Thyroid gland (tissue), 4 donors: Measurements from ENCODE around the gene EP400. TPM values are rescaled to one million over a fixed set of nuclear protein-coding genes. Genes with fewer than 3 reads are reported as not detected.

Experiments
- DNase-seq, 2 donors: peaks; one replicate each; pipeline ENCODE4 v3.0.0-alpha.2; 2019
- H3K27ac ChIP-seq, 3 donors: fragments of 200-600 bp; sonication (generic); 1 replicate in 2 of 3; 2 replicates in 1 of 3; pipeline ENCODE4 v1.5.1; 2016 to 2019; ENCODE audit warnings: mild to moderate bottlenecking in 1 of 3, moderate library complexity in 1 of 3
- H3K27me3 ChIP-seq: fragments of 200-600 bp; sonication (generic); one replicate; pipeline ENCODE4 v1.5.1; 2019
- H3K36me3 ChIP-seq, 2 donors: fragments of 200-600 bp; sonication (generic); one replicate each; pipeline ENCODE4 v1.5.1; 2016 to 2019
- H3K4me1 ChIP-seq, 2 donors: fragments of 200-600 bp; sonication (generic); one replicate each; pipeline ENCODE4 v1.5.1; 2017 to 2019
- H3K4me3 ChIP-seq, 3 donors: fragments of 200-600 bp; sonication (generic); replicated peaks in 1 of 3; 1 replicate in 2 of 3; 2 replicates in 1 of 3; pipeline ENCODE4 v1.5.1; 2016; ENCODE audit warnings: mild to moderate bottlenecking in 1 of 3
- H3K9me3 ChIP-seq: fragments of 200-600 bp; sonication (generic); one replicate; pipeline ENCODE4 v1.5.1; 2017
- POLR2A ChIP-seq, 2 donors: fragments of 450-650 bp; IDR thresholded peaks; one replicate each; pipeline ENCODE4 v1.6.1; 2017; ENCODE audit warnings: antibody characterized with exemption in 2 of 2, mild to moderate bottlenecking in 2 of 2, moderate library complexity in 1 of 2
- WGBS, 2 donors: methylation state at CpG; one replicate each; pipeline ENCODE4 v1.1.5; 2017; 5-methylcytosine and 5-hydroxymethylcytosine counted together
- intact Hi-C: fragments of 100-400 bp; cut with DNase I; formaldehyde crosslinking; loops from one replicate; pipeline ENCODE4 v1.15.1; 2023
- total RNA-seq, 4 donors: library from RNA; depleted of rRNA; stranded (reverse); fragments of >200 nt; gene quantifications; one replicate each; pipeline ENCODE4 v1.2.3, GENCODE V29; 2016
- TF ChIP-seq, protein P1 (sequence below), 6 experiments: fragments of 200-600 bp in 3 of 6; fragments of 450-650 bp in 3 of 6; sonication (generic) in 3 of 6; IDR thresholded peaks; one replicate each; pipeline ENCODE4 v1.5.1; 2016 to 2019; ENCODE audit warnings: antibody characterized with exemption in 6 of 6, mild to moderate bottlenecking in 2 of 6, inconsistent platforms in 1 of 6, moderate library complexity in 1 of 6

EP400 gene
- total RNA-seq, 4 donors from 2014 or later: 22.1 to 51.8 (median 25.4) TPM

DNA sequence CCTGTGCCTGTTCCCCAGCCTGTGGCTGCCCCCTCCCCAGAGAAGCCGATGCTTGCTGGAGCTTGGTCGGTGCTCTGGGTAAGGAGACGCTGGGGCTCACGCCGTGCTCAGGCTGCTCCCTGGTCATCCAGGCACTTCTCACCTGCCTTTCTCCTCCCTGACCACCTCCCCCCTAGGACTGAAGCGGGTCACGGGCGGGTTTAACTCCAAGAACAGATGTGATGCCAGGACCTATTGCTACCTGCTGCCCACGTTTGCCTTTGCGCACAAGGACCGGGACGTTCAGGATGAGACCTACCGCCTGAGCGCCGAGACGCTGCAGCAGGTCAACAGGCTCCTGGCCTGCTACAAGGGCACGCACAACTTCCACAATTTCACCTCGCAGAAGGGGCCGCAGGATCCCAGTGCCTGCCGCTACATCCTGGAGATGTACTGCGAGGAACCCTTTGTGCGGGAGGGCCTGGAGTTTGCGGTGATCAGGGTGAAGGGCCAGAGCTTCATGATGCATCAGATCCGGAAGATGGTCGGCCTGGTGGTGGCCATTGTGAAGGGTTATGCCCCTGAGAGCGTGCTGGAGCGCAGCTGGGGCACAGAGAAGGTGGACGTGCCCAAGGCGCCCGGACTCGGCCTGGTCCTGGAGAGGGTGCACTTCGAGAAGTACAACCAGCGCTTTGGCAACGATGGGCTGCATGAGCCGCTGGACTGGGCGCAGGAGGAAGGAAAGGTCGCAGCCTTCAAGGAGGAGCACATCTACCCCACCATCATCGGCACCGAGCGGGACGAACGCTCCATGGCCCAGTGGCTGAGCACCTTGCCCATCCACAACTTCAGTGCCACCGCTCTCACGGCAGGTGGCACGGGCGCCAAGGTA is 8.4 kb upstream of the EP400 start:
- intact Hi-C loops: no loop called here
- Histone ChIP-seq H3K9me3 (no peaks in the 10 kb centered on the region), H3K4me3 (no peak overlapping the region), H3K27ac (no peak overlapping the region), H3K36me3 (peaks cover 0 to 9% of the 10 kb centered on the region in 2 donors), H3K27me3 (no peaks in the 10 kb centered on the region), H3K4me1 (peaks cover 0 to 5% of the 10 kb centered on the region in 2 donors)
- no peak for DNase-seq
- WGBS, 2 donors: 96 to 97% methylated on average over 44 to 46 of the region's 46 CpGs
- TF ChIP-seq, protein P1, sequence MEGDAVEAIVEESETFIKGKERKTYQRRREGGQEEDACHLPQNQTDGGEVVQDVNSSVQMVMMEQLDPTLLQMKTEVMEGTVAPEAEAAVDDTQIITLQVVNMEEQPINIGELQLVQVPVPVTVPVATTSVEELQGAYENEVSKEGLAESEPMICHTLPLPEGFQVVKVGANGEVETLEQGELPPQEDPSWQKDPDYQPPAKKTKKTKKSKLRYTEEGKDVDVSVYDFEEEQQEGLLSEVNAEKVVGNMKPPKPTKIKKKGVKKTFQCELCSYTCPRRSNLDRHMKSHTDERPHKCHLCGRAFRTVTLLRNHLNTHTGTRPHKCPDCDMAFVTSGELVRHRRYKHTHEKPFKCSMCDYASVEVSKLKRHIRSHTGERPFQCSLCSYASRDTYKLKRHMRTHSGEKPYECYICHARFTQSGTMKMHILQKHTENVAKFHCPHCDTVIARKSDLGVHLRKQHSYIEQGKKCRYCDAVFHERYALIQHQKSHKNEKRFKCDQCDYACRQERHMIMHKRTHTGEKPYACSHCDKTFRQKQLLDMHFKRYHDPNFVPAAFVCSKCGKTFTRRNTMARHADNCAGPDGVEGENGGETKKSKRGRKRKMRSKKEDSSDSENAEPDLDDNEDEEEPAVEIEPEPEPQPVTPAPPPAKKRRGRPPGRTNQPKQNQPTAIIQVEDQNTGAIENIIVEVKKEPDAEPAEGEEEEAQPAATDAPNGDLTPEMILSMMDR (IDR thresholded peaks at IDR 0.05): no peak

GRCh38 chr12:131941987-131942341 is 7.8 kb upstream of the EP400 start:
- intact Hi-C loops: no loop called here
- peaks cover 0 to 9% of the 10 kb centered on the region in 2 donors for H3K36me3 ChIP-seq
- H3K4me3 ChIP-seq: no peak overlapping the region
- H3K27me3 ChIP-seq: no peaks in the 10 kb centered on the region
- peaks cover 0 to 5% of the 10 kb centered on the region in 2 donors for H3K4me1 ChIP-seq
- TF ChIP-seq, protein P1 (IDR thresholded peaks at IDR 0.05): no peak
- no peak for TF ChIP-seq POLR2A (IDR thresholded peaks at IDR 0.05)
- H3K27ac ChIP-seq: no peak overlapping the region
- H3K9me3 ChIP-seq: no peaks in the 10 kb centered on the region
- no peak for DNase-seq
- WGBS, 2 donors: 96 to 100% methylated on average over 4 to 7 of the region's 7 CpGs

DNA sequence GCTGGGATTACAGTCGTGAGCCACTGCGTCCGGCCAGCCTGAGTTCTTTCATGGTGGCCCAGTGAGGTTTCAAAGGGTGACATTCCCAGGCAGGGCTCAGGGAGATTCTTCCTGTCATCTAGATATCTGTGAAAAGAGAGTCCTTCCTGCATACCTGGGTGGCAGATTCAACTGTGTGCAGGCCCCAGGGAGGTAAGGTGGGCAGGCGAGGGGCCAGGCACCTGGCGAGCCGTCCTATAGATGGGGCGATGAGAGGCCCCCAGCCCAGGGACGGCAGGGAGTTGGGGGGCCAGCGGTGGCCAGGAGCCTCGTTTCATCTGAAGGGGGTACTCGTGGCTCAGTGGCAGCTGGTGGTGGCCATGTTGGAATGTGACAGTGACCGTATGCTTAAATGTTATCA is 7.1 kb upstream of the EP400 start:
- H3K27me3 ChIP-seq: no peaks in the 10 kb centered on the region
- intact Hi-C loops: no loop called here

DNA sequence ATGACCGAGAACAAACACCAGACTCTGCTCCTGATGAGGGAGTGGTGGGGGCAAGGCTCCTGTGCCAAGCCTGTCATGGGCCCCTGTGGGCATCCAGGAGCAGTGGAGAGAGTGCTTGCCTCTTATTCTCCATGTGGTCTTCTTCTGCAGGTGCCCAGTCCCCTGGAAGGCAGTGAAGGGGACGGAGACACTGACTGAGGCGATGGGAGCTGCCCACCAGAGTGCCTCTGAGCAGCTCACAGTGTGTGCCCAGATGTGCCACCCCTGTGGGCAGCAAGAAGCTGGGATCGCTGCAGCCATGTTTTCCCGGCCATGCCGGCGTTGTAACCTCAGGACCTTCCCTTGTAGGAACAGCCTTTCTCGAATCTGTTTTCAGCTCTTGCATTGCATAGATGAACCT is 6.4 kb upstream of the EP400 start:
- H3K27ac ChIP-seq: no peak overlapping the region
- H3K4me1 ChIP-seq: peaks cover 0 to 5% of the 10 kb centered on the region in 2 donors
- H3K36me3 ChIP-seq: peaks cover 0 to 9% of the 10 kb centered on the region in 2 donors
- H3K9me3 ChIP-seq: no peaks in the 10 kb centered on the region
- TF ChIP-seq, protein P1 (IDR thresholded peaks at IDR 0.05): no peak
- TF ChIP-seq POLR2A (IDR thresholded peaks at IDR 0.05): no peak
- DNase-seq: no peak
- intact Hi-C loops: no loop called here
- no peaks in the 10 kb centered on the region for H3K27me3 ChIP-seq
- H3K4me3 ChIP-seq: no peak overlapping the region
- WGBS, 2 donors: 97 to 98% methylated on average over 7 to 8 of the region's 8 CpGs

More for the DNA sequence above, 7.1 kb upstream of the EP400 start:
- no peaks in the 10 kb centered on the region for H3K9me3 ChIP-seq
- peaks cover 0 to 5% of the 10 kb centered on the region in 2 donors for H3K4me1 ChIP-seq
- no peak for TF ChIP-seq POLR2A (IDR thresholded peaks at IDR 0.05)
- TF ChIP-seq, protein P1 (IDR thresholded peaks at IDR 0.05): no peak
- no peak overlapping the region for H3K27ac ChIP-seq
- H3K4me3 ChIP-seq: no peak overlapping the region
- no peak for DNase-seq
- peaks cover 0 to 9% of the 10 kb centered on the region in 2 donors for H3K36me3 ChIP-seq
- WGBS, 2 donors: 93 to 95% methylated on average over 12 of the region's 12 CpGs

- no peaks in the 10 kb centered on the region for H3K27me3 ChIP-seq
- H3K36me3 ChIP-seq: peaks cover 0 to 9% of the 10 kb centered on the region in 2 donors
- peaks cover 0 to 5% of the 10 kb centered on the region in 2 donors for H3K4me1 ChIP-seq
- TF ChIP-seq, protein P1 (IDR thresholded peaks at IDR 0.05): no peak
- TF ChIP-seq POLR2A (IDR thresholded peaks at IDR 0.05): no peak
- H3K4me3 ChIP-seq: no peak overlapping the region
- no peak for DNase-seq
- intact Hi-C loops: no loop called here
- H3K9me3 ChIP-seq: no peaks in the 10 kb centered on the region
- H3K27ac ChIP-seq: no peak overlapping the region
- 93 to 94% methylated on average over 10 of the region's 10 CpGs for WGBS, 2 donors
These were observed 5.9 kb upstream of the EP400 start for GRCh38 chr12:131943876-131944275.
